GM12872 (cell line): ENCODE results near the gene RAD23B.

Experiments used
- CTCF ChIP-seq: IDR thresholded peaks from 3 replicates; pipeline ENCODE4 v1.5.1; 2011; ENCODE audit warnings: low read depth, mild to moderate bottlenecking, low read length, moderate library complexity; ENCODE audit not compliant: insufficient read depth

RAD23B gene

GRCh38 chr9:107338911-107339659 is 56.0 kb downstream of the RAD23B start:
- TF ChIP-seq CTCF: no peak

- peak; percentile 97 for TF ChIP-seq CTCF
These were observed 58.0 kb downstream of the RAD23B start for GRCh38 chr9:107340920-107341632.

DNA sequence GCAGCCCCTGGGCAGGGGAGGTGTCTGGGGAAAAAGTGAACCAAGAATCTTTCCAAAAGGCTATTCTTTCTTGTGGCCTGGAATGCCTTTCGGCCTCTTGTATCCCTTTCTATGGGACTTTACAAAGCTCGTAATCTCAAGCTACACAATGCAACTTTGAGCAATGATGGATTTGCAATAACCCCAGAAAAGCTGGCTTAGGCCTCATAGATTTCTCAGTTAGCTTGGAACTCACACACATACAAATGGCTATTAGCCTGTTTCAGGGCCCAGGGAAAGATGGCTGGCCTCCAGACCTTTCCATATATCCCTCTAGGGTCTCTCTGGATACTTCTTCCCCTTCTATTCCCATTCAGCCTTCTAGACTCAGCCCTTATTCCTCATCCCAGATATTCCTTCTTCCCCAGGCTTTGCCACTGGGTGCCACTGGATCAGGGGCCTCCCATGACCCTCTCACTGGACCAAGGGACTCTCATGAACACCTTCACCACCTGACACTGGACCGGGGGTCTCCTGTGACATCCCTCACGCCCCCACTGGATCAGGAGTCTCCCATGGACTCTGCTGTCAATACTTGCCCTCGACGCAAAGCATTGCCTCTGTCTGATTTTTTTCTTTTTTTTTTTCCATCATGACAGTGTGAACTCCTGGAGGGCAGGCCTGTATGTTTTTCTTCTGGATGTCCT is 59.5 kb downstream of the RAD23B start:
- no peak for TF ChIP-seq CTCF

DNA sequence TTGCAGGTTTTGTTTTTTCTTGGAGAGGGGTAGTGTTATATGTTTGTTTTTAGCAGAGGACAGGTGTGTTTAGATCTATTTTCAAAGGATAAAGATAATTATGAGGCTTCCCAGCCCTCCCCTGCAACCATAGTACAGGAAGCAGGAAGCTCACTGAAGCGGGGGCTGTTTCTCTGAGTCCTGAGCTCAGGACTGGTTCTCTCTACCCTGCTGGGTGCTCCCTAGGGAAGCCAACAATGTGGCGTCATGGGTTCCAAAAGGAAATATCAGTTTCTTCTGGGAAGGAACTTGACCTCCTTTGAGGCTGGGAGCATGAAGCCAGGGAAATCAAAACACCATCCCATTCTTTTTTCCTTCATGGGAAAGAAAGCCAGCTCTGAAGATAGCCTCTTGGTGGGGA is 62.2 kb downstream of the RAD23B start:
- TF ChIP-seq CTCF: no peak

DNA sequence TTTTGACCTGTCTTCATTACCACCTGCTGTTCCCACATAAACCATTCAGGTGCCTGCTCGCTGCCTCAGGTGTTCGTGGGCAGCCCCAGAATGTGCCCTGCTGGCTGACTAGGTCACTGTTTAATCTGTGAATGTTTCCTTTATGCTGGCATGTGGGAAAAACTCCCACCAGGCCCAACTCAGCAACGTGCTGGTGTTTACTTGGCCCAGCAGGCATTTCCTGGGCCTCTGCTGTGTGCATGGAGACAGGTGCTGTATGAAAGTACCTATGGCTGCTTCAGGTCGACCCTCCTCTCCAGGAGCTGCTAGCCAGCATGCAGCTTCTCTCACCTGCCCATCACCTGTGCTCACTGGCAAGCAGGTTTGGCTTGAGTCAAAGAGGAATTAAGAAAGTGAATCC is 65.8 kb downstream of the RAD23B start:
- no peak for TF ChIP-seq CTCF

DNA sequence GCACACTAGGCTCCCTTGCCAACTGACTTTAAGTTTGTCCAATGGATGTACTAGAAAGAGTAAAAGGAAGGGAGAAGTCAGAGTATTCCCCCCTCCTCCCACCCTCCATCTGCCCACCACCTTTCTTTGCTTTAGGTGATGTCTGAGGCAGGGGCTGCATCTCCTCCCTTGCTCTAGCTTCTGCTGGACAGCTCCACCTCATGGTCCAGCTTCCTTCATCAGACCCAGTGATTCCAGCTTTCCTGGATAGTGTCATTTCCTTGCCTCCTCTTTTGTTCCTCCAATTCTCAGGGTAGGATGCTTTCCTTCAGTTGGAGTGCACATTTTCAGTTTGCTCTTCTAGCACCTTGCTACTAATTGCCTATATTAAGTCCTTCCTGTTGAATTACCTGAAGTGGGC is 67.4 kb downstream of the RAD23B start:
- no peak for TF ChIP-seq CTCF

- TF ChIP-seq CTCF: no peak
These were observed 68.4 kb downstream of the RAD23B start for GRCh38 chr9:107351382-107352045.
